Loucy (cell line): Measurements from ENCODE around the gene IRF1.

Source experiments
- CTCF ChIP-seq: fragments of 200-600 bp; sonication (generic); conservative IDR thresholded peaks from 2 replicates; pipeline ENCODE4 v1.5.1; 2014; ENCODE audit warnings: mild to moderate bottlenecking, antibody characterized with exemption, low read length
- EZH2phosphoT487 ChIP-seq: fragments of 200-600 bp; IDR thresholded peaks from 2 replicates; pipeline ENCODE4 v1.6.1; 2018; ENCODE audit warnings: antibody characterized with exemption, mild to moderate bottlenecking, moderate library complexity, borderline replicate concordance

DNA sequence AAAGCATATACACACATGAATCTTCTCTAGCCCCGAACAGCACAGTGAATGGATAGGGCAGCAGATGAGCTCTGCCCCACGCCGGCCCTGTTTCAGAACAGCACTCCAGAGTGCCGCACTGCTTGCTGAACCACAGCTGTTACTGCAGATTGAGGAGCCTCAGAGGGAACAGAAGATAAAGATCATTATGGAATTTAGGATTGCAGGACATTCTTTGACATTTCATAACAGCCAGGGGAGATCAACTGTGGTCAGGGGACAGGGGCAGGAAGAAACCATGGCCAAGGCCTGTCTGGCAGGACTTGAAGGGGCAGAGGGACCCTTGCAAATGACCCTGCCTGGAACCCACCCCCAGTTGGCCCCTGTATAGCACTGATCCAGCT lies 20.6 kb downstream of the IRF1 start:
- TF ChIP-seq CTCF = no peak
- no peak for TF ChIP-seq EZH2phosphoT487
